NCI-H1417 (cell line): ENCODE measurements around the gene ENOX1.

Experiments used
- DNase-seq, 3 experiments: peaks; one replicate each; lab custom pipeline; 2025; lab: John Stamatoyannopoulos, UW

Gene ENOX1

DNA sequence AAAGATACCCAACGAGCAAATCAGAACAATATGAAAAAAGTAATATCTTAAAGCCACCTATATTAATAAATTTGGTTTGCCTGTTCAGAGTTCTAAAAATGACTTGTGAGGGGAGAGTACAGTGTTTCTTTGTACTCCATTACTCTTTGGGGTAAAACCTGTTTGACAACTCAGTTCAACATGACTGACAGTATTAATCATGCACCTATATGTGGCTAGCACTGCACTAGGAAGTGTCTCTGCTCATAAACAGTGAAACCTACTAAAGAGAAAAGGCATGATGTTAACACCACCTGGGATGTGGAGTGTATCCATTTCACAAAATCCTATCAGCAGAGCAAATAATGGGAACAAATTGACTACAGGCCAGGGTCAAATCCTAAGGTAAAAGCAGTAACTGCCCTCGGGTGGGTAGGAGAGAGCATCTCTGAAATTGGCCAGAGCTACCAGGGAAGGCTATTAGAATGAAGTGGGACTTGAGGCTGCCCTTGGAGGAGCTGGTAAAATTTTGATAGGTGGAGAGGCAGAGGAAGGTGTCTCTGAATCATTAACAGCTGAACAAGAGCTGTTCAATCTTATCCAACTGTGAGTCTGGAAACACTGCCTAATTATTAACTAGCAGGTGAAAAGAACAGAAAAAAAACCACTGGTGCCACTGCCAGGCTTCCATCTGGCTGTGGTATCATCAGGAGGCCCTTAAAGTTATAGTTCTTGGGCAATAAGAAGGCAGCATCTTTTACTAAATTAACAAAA, 398.3 kb downstream of the ENOX1 start:
- peak in 2 of 3 experiments; percentile 52 to 92 for DNase-seq

DNA sequence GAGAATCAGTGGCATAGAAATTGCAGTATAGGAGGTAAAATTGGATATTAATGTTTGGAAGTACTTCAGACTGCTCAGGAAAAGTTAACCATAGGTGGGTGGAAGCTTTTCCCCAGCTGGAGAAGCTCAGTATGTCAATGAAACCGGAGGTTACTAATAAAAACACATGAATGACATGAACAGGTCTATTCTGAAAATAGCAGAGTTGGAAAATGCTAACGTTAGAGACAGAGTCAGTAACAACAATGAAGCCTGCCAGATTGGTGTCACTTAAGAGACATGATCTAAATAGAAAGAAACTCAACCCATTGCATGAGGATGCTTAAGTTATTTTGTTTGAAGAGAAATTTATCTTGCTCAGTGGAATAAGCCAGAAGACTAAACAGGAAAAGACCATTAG, 398.9 kb downstream of the ENOX1 start:
- DNase-seq = peak in 1 of 3 experiments; percentile 33

DNA sequence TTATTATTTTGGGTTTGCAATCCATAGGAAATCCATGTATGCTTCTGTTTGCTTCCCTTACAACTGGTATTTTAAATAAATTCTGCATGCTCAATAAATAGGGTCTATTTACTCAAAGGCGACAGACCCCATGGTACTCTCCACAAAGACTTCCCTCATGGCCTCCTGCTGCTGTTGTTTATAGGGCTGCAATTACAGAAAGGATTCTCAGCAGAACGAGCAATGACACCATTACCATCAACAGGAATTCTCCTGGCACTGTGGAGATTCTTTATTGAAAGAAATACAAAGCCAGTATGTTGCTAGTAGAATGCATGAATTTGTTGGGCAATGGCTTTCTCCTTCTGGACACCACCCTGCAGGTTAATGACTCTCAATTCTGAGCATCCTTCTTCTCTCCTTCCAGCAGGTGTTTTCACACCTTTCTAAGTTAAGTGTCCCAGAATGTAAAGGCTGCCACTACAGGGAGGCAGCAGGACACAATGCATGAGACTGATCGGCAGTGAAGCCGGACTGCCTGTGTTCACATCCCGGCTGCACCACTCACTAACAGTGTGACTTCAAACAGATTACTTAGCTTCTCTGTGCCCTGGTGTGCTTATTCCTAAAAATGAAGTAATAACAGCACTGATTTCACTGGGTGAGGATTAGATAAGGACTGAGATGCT, 403.1 kb downstream of the ENOX1 start:
- DNase-seq = peak in 2 of 3 experiments; percentile 27 to 68

DNA sequence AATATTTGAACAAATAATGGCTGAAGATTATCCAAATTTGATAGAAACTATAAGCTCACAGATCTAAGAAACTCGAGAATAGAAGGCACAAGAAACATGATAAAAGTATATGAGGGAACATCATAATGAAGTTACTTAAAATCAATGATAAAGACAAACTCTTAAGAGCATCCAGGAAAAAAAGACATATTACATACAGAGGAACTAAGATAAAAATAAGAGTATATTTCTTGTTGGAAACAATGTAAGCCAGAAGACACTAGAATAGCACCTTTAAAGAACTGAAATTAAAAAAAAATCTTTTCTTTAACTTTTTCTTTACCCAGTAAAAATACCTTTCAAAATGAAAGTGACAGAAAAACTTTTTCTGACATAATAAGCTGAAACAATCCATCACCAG, 407.0 kb downstream of the ENOX1 start:
- DNase-seq = no peak

DNA sequence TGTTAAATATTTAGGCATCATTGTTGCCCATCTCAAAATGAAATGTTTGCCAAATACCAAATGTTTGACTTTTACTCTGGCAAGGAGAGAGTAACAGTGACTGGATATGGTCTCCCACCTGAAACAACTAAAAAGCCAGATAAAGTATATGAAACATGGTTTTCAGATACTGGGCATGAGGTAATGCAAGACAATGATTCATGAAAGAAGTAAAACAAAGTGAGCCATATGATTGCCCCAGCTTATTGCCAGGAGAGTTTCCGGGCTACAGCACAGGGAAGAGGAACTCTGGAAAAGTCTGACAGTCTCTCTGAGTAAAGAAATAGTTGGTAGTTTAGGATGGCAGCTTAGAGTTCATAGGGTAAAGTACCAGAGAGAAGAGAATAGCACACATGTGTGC, 408.8 kb downstream of the ENOX1 start:
- DNase-seq = no peak

DNA sequence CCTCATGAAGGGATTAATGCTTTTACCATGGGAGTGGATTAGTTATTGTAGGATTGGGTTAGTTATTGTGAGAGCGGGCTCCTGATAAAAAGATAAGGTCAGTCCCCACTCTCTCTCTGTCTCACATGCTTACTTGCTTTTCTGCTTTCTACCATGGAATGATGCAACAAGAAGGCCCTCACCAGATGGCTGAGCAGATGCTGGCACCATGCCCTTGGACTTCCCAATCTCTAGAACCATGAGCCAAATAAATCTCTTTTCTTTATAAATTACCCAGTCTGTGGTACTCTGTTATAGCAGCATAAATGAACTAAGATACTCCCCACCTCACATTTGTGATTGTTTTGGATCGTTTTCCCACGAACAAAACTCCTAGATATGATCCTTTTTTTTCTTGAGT, 409.6 kb downstream of the ENOX1 start:
- DNase-seq = no peak

DNA sequence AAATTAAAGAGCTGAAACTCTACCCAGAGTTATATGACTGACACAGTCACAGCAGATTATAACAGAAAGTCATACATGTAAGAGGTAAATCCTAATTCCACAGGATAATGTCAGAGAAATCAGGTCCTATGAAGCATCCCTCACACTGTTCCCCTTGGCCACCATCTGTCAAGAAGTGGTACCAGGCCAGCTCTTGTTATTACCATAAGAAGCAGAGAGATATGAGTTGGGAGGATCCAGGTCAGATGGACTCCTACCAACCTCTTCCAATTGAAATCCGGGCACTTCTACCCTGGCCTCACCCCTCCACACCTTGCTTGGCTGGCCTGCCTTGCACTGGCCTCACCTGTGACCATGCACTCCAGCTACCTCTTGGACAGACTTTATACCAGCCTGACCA, 410.2 kb downstream of the ENOX1 start:
- no peak for DNase-seq

DNA sequence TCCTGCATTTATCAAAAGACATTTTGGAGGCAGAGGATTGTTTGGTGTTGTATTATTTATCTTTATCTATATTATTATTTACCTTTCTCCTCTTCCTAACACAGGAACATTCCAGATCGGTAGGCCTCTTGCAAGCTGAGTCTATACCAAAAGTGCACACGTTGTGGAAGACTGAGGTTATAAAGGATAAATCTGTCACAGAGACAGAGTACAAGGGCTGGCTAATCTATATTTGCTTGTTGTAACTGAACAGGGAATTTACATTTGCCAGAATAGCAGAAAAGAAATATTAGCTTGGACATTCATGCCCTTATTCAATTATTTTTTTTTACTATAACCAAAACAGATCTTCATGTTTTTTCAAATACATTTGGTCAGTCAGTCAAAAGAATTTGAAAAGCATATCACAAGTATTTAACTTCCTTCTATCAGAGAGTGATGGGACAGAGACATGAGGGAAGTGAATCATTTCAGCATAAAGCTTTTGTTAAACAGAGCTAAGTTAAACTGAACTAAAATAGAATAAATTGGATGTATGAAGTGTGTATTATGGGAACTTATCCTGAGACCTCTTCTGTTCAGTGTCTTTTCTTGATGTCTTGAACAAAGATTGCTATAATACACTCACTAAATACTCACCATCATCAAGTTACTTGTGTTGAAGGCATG, 410.8 kb downstream of the ENOX1 start:
- no peak for DNase-seq

DNA sequence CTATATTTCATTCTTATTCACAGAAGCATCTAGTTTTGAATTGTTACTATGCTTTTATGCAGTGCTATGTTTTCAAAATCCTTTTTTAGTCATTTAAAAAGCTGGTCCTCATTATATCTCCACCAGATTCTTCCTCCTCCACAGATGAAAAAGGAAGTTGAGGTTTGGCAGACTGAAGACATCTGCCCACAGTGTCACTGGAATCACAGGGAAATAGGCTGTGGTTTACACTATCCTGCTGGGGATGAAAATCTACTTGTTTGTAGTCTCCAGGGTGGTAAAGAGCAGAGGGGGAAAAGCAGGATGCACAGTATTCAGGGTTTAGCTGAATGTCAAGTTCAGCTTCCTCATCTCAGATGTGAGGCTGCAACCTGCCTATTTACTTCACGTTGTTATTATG, 412.2 kb downstream of the ENOX1 start:
- no peak for DNase-seq

DNA sequence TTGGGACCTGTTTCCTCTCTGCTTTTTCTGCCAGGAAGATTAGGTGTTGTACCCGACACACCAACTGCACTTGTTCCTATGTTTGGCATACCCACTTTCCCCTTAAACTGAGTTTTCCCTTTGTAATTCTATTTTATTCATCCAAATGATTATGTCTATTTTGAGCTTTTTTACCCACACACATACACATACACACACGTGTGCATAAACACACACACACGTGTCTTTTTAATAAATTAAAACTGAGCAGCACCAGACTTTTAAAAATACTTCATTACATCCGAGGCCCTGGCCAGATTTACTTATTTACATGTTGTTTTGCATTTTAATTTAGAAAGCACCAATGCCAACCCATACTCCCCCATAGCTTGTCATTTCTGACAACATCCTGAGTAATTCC, 413.4 kb downstream of the ENOX1 start:
- no peak for DNase-seq

DNA sequence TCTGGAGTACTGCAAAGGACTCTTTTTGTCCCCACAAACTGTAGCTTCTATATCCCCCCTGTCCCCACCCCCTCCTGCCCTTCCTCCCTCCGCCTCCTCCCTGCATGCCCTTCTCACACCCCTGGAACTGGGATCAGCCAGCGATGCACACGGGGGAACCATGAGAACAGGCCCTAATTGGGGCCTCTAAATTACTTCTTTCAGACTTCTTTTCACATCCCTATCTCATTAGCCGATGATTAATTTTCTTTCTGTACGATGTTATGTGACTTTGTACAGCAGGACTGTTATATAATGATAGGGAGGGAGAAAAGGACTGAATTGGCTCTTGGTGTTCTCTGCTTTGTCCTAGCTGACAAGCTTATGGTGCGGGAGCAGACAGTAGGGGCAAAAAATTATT, 415.9 kb downstream of the ENOX1 start:
- peak in 1 of 3 experiments; percentile 6 for DNase-seq

DNA sequence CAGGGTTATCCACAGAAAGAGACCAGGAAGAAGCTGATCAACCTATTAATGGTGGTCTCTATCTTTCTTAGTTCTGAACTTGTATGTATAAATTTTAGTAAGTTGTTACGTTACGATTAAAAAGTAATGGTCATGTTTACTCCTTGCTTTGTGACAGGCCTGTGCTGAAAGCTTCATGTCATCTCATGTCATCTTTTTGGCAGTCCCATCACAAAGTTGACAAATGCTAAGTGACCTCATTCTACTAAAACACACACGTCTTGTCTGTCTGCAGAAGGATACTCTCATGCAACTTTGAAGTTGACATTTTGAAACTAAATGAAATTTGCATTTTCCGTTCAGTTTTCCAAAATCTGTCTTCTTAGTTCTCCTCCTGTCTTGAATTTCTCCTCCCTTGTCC, 417.5 kb downstream of the ENOX1 start:
- no peak for DNase-seq

DNA sequence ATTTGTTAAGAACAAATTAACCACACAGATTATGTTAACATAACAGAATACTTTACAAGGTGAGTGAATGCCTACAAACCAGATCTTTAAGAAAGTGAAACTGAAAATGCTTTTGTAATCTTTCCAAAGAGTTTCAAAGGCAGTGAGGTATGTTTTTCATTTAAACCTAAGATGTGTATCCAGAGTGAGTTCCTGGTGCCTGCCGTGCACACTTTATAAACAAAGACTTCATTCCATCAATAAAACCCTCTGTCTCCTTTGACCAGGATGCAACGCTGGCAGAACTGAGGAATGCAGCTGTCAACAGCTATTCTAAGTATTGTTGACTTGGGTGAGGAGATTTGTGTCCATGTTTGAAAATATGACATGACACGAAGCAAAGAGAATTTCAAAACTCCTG, 418.8 kb downstream of the ENOX1 start:
- DNase-seq = no peak

DNA sequence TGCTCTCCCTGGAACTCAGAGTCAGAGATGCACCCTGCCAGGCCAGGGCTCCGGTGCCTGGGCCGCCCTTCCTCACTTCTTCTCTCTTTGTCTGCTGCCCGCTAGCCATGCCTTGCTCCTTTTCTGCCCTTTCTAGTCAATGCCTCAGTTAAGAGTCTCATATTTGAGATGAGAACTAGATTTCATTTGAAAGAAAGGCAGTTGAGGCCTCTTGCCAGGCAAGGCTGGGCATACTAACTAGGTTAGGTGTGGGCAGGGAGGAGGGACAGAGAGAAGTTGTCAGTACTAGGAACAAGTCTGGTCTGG, 421.8 kb downstream of the ENOX1 start:
- no peak for DNase-seq

DNA sequence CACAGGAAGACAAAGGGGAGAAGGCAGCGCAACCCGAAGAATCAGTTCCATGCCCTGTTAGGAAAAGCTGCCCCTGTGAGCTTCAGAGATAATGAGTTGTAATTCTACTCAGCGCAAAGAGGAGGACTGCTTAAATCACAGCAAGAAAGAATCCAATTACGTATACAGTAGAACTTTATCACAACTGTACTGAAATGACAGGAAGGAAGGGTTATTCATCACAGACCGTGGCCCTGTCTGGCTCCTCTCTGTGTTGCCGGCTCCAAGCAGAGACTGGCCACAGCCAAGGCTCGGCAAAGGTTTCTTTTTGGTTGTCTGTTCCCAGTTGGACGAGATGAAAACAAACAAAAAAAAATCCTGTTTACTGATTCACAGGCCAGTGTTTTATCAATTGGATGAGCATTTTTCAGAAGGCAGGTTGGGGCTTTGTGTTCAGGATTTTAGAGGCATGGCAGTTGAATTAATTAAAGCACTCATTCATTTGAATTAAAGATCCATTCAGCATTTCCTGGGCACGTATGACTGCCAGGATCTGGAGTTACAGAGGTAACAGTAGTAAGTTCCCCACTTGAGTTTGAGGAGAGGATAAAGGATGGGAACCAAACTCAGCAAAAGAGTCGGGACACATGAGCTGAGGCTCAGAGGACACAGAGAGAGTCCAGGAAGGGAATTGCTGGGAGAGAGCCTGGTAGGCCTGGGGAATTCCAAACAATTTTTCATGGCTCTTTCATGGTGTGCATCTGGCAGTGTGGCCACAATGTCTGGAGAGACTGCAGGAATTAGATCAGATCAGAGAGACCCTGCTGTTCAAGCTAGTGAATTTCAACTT, 422.3 kb downstream of the ENOX1 start:
- DNase-seq = peak in 1 of 3 experiments; percentile 44

DNA sequence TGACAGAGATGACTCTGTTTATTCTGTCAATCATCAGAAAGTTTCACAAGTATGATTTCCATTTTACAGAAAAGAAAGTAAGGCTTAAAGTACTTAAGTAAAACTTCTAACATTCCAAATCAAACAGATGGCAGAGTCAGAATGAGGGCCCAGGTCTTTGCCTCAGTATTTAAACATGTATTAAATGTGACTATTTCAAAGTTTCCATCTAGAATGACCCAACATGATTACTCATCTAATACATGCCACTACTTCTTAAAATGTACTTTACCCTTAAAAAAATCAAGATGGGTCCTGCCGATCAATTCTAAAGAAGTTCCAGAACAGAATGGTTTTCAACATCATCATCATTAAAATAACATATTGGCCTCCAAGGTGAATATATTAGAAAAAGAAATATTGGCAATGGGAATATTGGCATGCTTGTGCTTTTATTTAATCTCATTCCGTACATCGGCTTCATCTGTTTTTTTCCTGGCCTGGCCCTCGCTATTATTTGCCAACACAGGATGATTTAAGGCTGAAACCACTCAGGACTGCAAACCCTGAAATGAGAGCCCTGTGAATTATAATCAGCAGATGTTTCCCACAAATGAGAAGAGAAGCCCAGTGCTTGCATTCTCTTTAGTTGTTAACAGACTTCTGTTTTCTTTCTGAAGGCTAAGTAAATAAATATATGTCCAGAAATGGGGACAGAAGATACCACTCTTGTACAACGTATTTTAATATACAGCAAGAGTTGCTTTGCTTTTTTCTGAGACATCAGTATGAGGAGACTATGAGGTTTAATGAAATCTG, 423.4 kb downstream of the ENOX1 start:
- DNase-seq = peak; percentile 2 to 66 (median 46)

DNA sequence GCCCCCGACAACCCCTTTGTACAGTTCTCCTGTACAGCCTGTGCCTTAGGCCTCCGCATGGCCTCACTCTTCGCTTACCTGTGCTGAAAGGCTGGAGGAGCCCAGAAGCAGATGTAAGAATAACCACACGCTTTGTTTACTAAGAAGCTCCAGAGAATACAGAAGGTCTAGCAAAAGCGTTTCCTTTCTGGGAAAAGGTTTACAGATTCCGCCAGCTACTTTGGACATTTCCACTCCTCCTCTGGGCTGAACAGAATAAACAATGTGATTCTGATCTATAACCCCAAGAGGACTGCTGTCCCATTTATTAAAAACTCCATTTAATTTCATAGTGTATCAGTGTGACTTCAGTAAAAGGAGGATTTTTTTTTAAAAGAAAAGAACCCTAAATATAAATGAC, 424.2 kb downstream of the ENOX1 start:
- no peak for DNase-seq

DNA sequence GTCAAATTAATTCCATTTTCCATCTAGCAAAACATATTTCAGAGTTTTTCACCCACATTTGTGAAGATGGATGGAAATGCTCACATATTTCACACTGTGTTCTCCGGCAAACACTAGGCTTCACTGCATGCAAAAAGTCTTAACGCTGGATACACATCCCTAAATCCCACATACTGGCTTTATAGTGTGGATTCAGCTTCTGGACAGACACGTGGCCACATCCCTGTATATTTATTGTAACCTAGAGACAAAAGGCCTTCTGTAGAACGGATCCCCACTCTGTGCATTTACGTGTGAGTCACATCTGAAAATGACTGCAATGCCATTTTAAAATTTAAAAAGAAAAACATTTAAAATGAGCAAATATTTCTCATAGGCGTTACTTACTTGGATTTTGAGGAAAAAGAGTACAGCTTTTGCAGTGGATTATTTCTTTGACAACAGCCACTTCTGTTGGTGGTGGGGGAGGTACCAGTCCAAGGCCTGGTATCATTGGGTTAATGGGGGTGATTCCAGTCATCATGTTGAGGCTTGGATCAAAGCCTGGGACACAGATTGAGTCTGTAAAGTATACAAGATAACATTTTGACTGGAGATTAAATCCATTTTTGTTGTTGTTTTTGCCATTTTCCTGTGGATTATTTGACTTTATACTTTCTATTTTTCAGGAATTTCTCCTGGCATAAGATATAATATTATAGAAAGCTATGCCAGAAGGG, 425.7 kb downstream of the ENOX1 start:
- no peak for DNase-seq

DNA sequence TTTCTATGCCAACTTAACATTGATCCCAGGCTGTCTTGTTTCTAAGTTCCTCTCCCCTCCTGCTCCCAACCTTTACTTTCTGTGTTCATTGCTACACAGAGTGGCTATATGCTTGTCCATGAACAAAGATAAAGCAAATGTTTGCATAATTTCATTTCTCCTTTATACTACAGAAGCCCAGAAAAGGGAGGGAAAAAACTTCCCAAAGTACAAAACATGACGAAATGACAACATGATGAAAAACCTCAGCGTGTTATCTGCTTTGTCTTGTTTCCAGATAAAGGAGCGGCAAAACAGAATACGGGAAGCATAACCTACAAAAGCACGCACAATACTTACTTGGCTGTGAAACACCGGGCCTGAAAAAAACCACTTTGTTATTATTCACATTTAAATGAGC, 426.6 kb downstream of the ENOX1 start:
- no peak for DNase-seq

DNA sequence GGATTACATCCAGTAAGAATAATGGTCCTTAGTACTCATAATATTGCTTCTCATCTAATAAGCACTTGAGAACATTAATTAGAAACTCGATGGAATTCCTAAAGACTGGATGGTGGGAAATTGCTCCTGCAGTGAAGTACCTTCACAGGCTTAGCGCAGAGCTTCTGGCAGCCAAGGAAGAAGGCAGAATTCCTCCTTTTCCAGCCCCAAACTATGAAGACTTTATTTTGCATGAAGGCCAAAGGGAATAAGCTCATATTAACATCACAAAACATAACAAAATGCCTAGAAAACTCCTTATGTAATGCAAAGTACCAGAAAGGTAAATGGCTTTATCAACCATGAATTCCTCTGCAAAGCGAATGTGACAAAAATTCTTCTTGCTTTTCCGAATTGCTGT, 427.2 kb downstream of the ENOX1 start:
- DNase-seq = no peak

DNA sequence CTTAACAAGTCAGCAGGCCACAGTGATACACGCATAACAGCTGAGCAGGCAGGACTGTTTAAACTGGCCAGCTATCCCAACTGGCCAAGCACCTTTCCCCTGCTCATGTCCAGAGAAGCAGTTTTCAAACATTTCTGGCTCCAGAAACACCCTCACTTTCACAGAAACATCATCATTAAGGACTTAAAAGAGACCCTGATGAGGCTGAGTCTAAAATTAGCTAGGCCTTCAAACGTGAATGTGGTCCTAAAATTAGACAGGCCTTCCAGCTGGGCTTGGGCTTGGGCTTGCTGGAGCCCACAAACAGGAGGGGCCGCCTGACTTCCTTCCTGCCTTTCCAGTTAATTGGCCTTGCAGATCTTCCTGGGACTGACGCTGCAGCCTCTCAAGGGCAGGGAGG, 429.2 kb downstream of the ENOX1 start:
- DNase-seq = no peak
